Measurements from ENCODE around the gene UBQLNL. TPM values are rescaled to one million over a fixed set of nuclear protein-coding genes. Genes with fewer than 3 reads are reported as not detected.

UBQLNL gene
- total and polyA plus RNA-seq, 2 of the 4 experiments (the other 2 are of a cell fraction) = 0.18 to 0.48 TPM

DNA sequence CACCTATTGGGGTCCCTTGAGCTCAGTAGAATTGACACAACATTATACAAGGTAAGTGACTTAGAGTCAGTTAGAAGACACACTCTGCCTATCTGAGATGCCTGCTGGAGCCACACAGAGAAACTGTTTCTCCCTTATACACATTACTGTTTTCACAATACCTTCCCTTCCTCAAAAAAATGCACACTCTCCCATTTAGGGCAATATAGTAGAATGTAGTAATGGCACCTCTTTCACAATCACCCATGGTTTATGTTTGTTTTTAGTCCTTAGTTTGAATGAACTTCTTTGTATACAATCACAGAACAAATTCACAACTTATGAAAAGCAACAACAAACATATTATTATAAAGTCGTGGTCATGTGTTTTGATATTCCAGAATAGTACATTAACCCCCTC is 17.5 kb upstream of the UBQLNL start:
- Histone ChIP-seq H4K8ac (ENCODE audit: low read depth in 2 of 2, low read length in 2 of 2) (no peak overlapping the region), H3K18ac (ENCODE audit: low read depth, low read length) (no peak overlapping the region), H2BK15ac (ENCODE audit: low read depth, low read length) (no peak overlapping the region), H2AK5ac (ENCODE audit: low read depth, low read length) (no peak overlapping the region), H3K4me2 (ENCODE audit: low read depth, low read length) (no peak overlapping the region), H4K20me1 (ENCODE audit: insufficient read depth, low read length) (no peaks in the 10 kb centered on the region), H2AK9ac (replicated peaks; ENCODE audit: low read depth, low read length, poor library complexity) (no peak overlapping the region), H3K79me1 (ENCODE audit: low read depth in 1 of 2, low read length in 2 of 2) (no peaks in the 10 kb centered on the region), H3K27ac (ENCODE audit: insufficient read depth, low read length) (no peak overlapping the region), H3K9me1 (ENCODE audit: insufficient read depth, low read length) (no peaks in the 10 kb centered on the region), H3K27me3 (ENCODE audit: control insufficient read depth, insufficient read depth, low read length) (no peaks in the 10 kb centered on the region; the same call in 1 of the 2 replicates), H3K56ac (ENCODE audit: extremely low read depth, insufficient read depth, low read length) (no peak overlapping the region), H3K14ac (replicated peaks; ENCODE audit: low read depth, low read length) (no peak overlapping the region), H3K9ac (ENCODE audit: low read depth, low read length) (no peak overlapping the region), H2BK5ac (ENCODE audit: low read depth, low read length, poor library complexity, severe bottlenecking) (no peak overlapping the region), H3K4me1 (ENCODE audit: control insufficient read depth, insufficient read depth, low read length) (no peaks in the 10 kb centered on the region), H4K91ac (ENCODE audit: insufficient read depth, low read depth, low read length) (no peak overlapping the region), H4K5ac (ENCODE audit: low read depth, low read length) (no peak overlapping the region), H2AFZ (replicated peaks; ENCODE audit: low read length, poor library complexity) (no peak overlapping the region), H3K4me3 (ENCODE audit: insufficient read depth, low read depth, low read length) (no peak overlapping the region), H3K4ac (ENCODE audit: low read depth, low read length) (no peak overlapping the region), H2BK20ac (ENCODE audit: low read depth, low read length) (no peak overlapping the region), H2BK120ac (ENCODE audit: low read depth, low read length) (no peak overlapping the region), H3K23ac (ENCODE audit: low read depth, low read length) (no peak overlapping the region), H3K9me3 (ENCODE audit: control insufficient read depth, insufficient read depth, low read length) (no peaks in the 10 kb centered on the region), H3K36me3 (ENCODE audit: control insufficient read depth, insufficient read depth, low read length) (no peaks in the 10 kb centered on the region)
- DNase-seq (no peak), ATAC-seq (ENCODE audit: low read depth) (no peak)
- intact Hi-C loops (cut with micrococcal nuclease) (no loop called here), dilution Hi-C loops (cut with HindIII; ENCODE audit: low sequenced_read_pairs, unreplicated experiment) (no loop called here), in situ Hi-C loops (cut with MboI; ENCODE audit: low sequenced_read_pairs) (no loop called here)
- no TSS peak for BruUV-seq (replicated peaks)
- ChIA-PET CTCF (no interaction called here), POLR2A (ENCODE audit: unreplicated experiment) (no interaction called here)
- WGBS, 2 experiments (ENCODE audit: extremely low coverage in 2 of 2, insufficient read length in 1 of 2) = no CpG with 5 or more reads among the region's 1 CpG
- TF ChIP-seq CEBPB (IDR thresholded peaks at IDR 0.05; ENCODE audit: low read depth, low read length) (0 out of 2 replicates have a peak, but pooled peaks have one; percentile 21), NFE2L2 (IDR thresholded peaks at IDR 0.05; ENCODE audit: low read depth, low read length) (no peak), RCOR1 (IDR thresholded peaks at IDR 0.05; ENCODE audit: insufficient replicate concordance, low read length) (no peak), USF2 (IDR thresholded peaks at IDR 0.05; ENCODE audit: low read depth, low read length) (no peak), CHD1 (IDR thresholded peaks at IDR 0.05; ENCODE audit: low read depth, low read length) (no peak), BHLHE40 (IDR thresholded peaks at IDR 0.05; ENCODE audit: low read depth, low read length) (no peak), POLR2A (IDR thresholded peaks at IDR 0.05; ENCODE audit: low read depth, low read length) (no peak)

All from IMR-90 (cell line).